PC-9 (cell line): ENCODE data around the gene SYNDIG1.

Source experiments
- EZH2 ChIP-seq: fragments of 200-600 bp; sonication (generic); IDR thresholded peaks from 2 replicates; pipeline ENCODE4 v1.8.0; 2017; ENCODE audit warnings: antibody characterized with exemption, low read depth
- TF ChIP-seq, protein P1 (sequence below): fragments of 200-600 bp; sonication (generic); conservative IDR thresholded peaks from 2 replicates; pipeline ENCODE4 v1.6.1; 2017; ENCODE audit warnings: mixed run types, antibody characterized with exemption, mild to moderate bottlenecking, moderate library complexity

DNA sequence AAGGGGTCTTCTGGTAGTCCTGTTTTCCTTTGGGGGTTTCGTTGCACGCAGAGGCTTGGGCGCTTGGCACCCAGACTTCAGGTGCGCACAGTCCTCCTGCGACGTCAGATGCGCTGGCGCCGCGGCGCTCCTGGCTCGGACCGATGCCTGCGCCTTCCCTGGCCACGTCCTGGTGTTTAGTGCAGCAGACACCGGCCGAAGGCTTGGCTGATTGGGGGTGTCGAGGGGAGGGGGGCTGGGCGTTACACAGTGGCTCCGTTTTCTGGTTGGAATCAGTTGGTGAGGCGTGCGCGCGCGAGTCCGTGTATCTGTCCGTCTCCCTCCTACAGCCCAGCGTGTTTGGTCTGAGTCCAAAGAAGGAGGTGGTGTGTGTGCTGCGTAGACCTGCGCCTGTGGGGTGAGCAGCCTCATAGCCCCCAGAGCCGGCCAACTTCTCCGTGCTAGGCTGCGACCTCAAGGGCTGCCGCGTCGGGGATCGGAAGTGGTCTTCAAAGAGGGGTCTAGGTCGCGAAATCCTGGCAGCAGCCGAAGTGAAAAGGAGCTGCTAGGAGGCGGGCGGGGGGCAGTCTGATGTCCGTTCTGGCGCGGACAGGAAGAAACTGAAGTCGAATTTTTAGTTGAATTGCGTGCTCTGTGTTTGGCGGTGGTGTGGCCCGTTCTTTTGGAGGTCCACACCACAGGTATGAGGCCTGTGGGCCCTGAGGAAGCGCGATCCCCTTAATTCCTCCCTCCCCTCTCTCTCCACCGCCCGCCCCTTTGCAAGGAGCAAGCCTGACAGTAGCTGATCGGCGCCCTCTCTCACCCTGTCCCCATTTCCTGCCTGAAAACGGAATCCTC lies 1.5 kb downstream of the SYNDIG1 start:
- TF ChIP-seq, protein P1, sequence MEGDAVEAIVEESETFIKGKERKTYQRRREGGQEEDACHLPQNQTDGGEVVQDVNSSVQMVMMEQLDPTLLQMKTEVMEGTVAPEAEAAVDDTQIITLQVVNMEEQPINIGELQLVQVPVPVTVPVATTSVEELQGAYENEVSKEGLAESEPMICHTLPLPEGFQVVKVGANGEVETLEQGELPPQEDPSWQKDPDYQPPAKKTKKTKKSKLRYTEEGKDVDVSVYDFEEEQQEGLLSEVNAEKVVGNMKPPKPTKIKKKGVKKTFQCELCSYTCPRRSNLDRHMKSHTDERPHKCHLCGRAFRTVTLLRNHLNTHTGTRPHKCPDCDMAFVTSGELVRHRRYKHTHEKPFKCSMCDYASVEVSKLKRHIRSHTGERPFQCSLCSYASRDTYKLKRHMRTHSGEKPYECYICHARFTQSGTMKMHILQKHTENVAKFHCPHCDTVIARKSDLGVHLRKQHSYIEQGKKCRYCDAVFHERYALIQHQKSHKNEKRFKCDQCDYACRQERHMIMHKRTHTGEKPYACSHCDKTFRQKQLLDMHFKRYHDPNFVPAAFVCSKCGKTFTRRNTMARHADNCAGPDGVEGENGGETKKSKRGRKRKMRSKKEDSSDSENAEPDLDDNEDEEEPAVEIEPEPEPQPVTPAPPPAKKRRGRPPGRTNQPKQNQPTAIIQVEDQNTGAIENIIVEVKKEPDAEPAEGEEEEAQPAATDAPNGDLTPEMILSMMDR, result no peak
- no peak for TF ChIP-seq EZH2
